HG03520 (cell line): ENCODE measurements around the gene CHN2.

Experiments
- ATAC-seq: cut with Tn5 transposase; IDR thresholded peaks from one replicate; pipeline ENCODE4 v1.9.1; 2021; ENCODE audit warnings: mild to moderate bottlenecking, moderate library complexity; ENCODE audit not compliant: unreplicated experiment

CHN2 gene

GRCh38 chr7:29355388-29355787, 160.8 kb downstream of the CHN2 start:
- ATAC-seq = no peak

GRCh38 chr7:29356631-29357030, 162.1 kb downstream of the CHN2 start:
- ATAC-seq = no peak

GRCh38 chr7:29359482-29360093, 165.0 kb downstream of the CHN2 start:
- ATAC-seq = no peak

- no peak for ATAC-seq
Observed at GRCh38 chr7:29360633-29361625, 166.4 kb downstream of the CHN2 start.

GRCh38 chr7:29362380-29362779, 167.8 kb downstream of the CHN2 start:
- no peak for ATAC-seq

- ATAC-seq = no peak
Observed at GRCh38 chr7:29363636-29364425, 169.3 kb downstream of the CHN2 start.

GRCh38 chr7:29364661-29365060, 170.1 kb downstream of the CHN2 start:
- no peak for ATAC-seq

- no peak for ATAC-seq
Observed at GRCh38 chr7:29365423-29365822, 170.8 kb downstream of the CHN2 start.

- no peak for ATAC-seq
Observed at GRCh38 chr7:29367784-29368183, 173.2 kb downstream of the CHN2 start.

- no peak for ATAC-seq
Observed at GRCh38 chr7:29369909-29370488, 175.4 kb downstream of the CHN2 start.

- ATAC-seq = no peak
Observed at GRCh38 chr7:29370531-29371314, 176.1 kb downstream of the CHN2 start.

- ATAC-seq = no peak
Observed at GRCh38 chr7:29371472-29371871, 176.9 kb downstream of the CHN2 start.

- ATAC-seq = no peak
Observed at GRCh38 chr7:29372351-29373090, 177.9 kb downstream of the CHN2 start.

GRCh38 chr7:29375641-29376562, 181.3 kb downstream of the CHN2 start:
- no peak for ATAC-seq

GRCh38 chr7:29377718-29378117, 183.1 kb downstream of the CHN2 start:
- ATAC-seq = no peak

GRCh38 chr7:29379551-29379950, 185.0 kb downstream of the CHN2 start:
- no peak for ATAC-seq

- ATAC-seq = no peak
Observed at GRCh38 chr7:29381206-29382094, 186.9 kb downstream of the CHN2 start.
